Trophoblast cell (in vitro differentiated cells and primary cell): ENCODE data around the gene RGS19.

ENCODE experiments used
- DNase-seq, 2 donors: peaks; one replicate each; pipeline ENCODE4 v3.0.0-alpha.2; 2016
- H2AFZ ChIP-seq: 2 replicates; pipeline ENCODE4 v1.6.1; 2013; ENCODE audit warnings: low read length, moderate library complexity, mild to moderate bottlenecking; ENCODE audit not compliant: insufficient read depth, poor library complexity
- H2AK5ac ChIP-seq: 2 replicates; pipeline ENCODE4 v1.6.1; 2013; ENCODE audit warnings: mild to moderate bottlenecking, low read length
- H2BK120ac ChIP-seq: 2 replicates; pipeline ENCODE4 v1.6.1; 2013; ENCODE audit warnings: low read length, mild to moderate bottlenecking, moderate library complexity; ENCODE audit not compliant: insufficient read depth, poor library complexity
- H2BK12ac ChIP-seq: 2 replicates; pipeline ENCODE4 v1.6.1; 2013; ENCODE audit warnings: mild to moderate bottlenecking, low read length, moderate library complexity
- H2BK5ac ChIP-seq: 2 replicates; pipeline ENCODE4 v1.6.1; 2013; ENCODE audit warnings: low read length, low read depth, moderate library complexity, mild to moderate bottlenecking; ENCODE audit not compliant: poor library complexity
- H3K14ac ChIP-seq: 2 replicates; pipeline ENCODE4 v1.6.1; 2013; ENCODE audit warnings: mild to moderate bottlenecking, low read length
- H3K18ac ChIP-seq: 2 replicates; pipeline ENCODE4 v1.6.1; 2013; ENCODE audit warnings: mild to moderate bottlenecking, low read length
- H3K23ac ChIP-seq: 2 replicates; pipeline ENCODE4 v1.6.1; 2013; ENCODE audit warnings: low read length
- H3K27ac ChIP-seq: 2 replicates; pipeline ENCODE4 v1.5.1; 2013; ENCODE audit warnings: low read depth, mild to moderate bottlenecking, inconsistent platforms, low read length, moderate library complexity
- H3K27me3 ChIP-seq: 2 replicates; pipeline ENCODE4 v1.6.1; 2013; ENCODE audit warnings: inconsistent platforms, mild to moderate bottlenecking, low read length, moderate library complexity; ENCODE audit not compliant: insufficient read depth
- H3K36me3 ChIP-seq, 2 experiments: 1 replicate in 1 of 2; 2 replicates in 1 of 2; pipeline ENCODE4 v1.6.1; 2013; ENCODE audit warnings: low read length in 2 of 2, mild to moderate bottlenecking in 2 of 2, moderate library complexity in 1 of 2; ENCODE audit not compliant: insufficient read depth in 2 of 2, control insufficient read depth in 1 of 2
- H3K4ac ChIP-seq: 2 replicates; pipeline ENCODE4 v1.6.1; 2013; ENCODE audit warnings: low read depth, mild to moderate bottlenecking, low read length, moderate library complexity
- H3K4me1 ChIP-seq, 2 experiments: 1 replicate in 1 of 2; 2 replicates in 1 of 2; pipeline ENCODE4 v1.6.1; 2013; ENCODE audit warnings: low read length in 2 of 2, mild to moderate bottlenecking in 2 of 2, moderate library complexity in 1 of 2; ENCODE audit not compliant: insufficient read depth in 2 of 2, control insufficient read depth in 1 of 2
- H3K4me2 ChIP-seq: 2 replicates; pipeline ENCODE4 v1.6.1; 2013; ENCODE audit warnings: inconsistent platforms, mild to moderate bottlenecking, low read length, moderate library complexity
- H3K4me3 ChIP-seq: 2 replicates; pipeline ENCODE4 v1.5.1; 2013; ENCODE audit warnings: mild to moderate bottlenecking, low read depth, low read length, inconsistent platforms
- H3K79me1 ChIP-seq: one replicate; pipeline ENCODE4 v1.6.1; 2013; ENCODE audit warnings: low read length
- H3K79me2 ChIP-seq: 2 replicates; pipeline ENCODE4 v1.6.1; 2013; ENCODE audit warnings: low read length, mild to moderate bottlenecking; ENCODE audit not compliant: control insufficient read depth, insufficient read depth, poor library complexity
- H3K9ac ChIP-seq: 2 replicates; pipeline ENCODE4 v1.6.1; 2013; ENCODE audit warnings: mild to moderate bottlenecking, low read length
- H3K9me3 ChIP-seq: 2 replicates; pipeline ENCODE4 v1.6.1; 2013; ENCODE audit warnings: low read depth, mild to moderate bottlenecking, control low read depth, inconsistent platforms, low read length; ENCODE audit not compliant: insufficient read depth
- H4K12ac ChIP-seq: 2 replicates; pipeline ENCODE4 v1.6.1; 2013; ENCODE audit warnings: low read depth, mild to moderate bottlenecking, low read length, moderate library complexity
- H4K8ac ChIP-seq: 2 replicates; pipeline ENCODE4 v1.6.1; 2013; ENCODE audit warnings: low read depth, mild to moderate bottlenecking, low read length, moderate library complexity
- H4K91ac ChIP-seq: one replicate; pipeline ENCODE4 v1.6.1; 2013; ENCODE audit warnings: low read depth, mild to moderate bottlenecking, low read length, moderate library complexity
- WGBS: extraction: QIAGEN DNeasy Blood & Tissue Kit; methylation state at CpG from one replicate; pipeline ENCODE4 v1.1.7; 2013; ENCODE audit warnings: missing lambda C conversion rate; ENCODE audit not compliant: insufficient read length, insufficient coverage; ENCODE audit errors: extremely low coverage; 5-methylcytosine and 5-hydroxymethylcytosine counted together

Gene RGS19

DNA sequence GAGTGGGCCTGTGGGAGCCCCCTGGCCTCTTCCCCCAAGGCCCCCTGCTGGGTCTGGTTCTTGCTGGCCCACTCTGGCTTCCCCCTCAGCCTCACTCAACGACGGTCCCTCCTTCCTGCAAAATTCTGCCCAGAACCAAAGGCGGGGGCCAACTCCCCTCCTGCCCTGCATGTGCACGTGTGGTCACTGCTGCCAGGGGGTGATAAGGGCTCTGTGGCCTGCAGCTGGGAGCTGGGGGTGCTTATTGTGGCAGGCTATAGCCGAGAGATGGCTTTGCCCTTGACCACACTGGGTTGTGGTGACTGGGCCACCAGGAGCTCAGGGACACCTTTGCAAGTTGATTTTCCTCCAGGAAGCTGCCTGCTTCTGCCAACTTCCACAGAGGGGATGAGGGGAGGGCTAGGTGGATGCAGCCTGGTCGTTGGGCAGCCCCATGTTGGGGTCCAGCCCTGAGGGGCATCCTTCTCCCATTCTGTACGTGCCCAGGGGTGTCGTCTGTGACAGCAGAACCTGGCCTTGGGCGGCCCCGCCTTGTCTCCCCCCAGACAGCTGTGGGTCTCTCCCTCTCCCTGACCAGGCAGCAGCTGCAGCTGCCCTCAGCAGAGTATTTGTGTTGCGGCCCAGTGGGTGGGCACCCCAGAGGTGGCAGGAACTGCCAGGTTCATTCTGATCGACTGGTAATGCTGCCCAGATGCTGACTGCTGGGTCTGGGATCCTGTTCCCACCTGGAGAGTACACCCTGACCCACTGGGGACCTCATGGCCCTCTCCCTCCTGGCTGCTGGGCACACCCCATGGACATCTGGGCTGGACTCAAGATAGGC is 10.7 kb downstream of the RGS19 start:
- peaks cover 9 to 17% of the 10 kb centered on the region in 2 experiments for H3K36me3 ChIP-seq
- no peak overlapping the region for H3K9ac ChIP-seq
- H3K4me3 ChIP-seq: no peak overlapping the region
- H2AFZ ChIP-seq: no peak overlapping the region
- H3K4me1 ChIP-seq: peaks cover 8 to 11% of the 10 kb centered on the region in 2 experiments
- H3K18ac ChIP-seq: no peak overlapping the region
- no peaks in the 10 kb centered on the region for H3K27me3 ChIP-seq
- no peak overlapping the region for H3K14ac ChIP-seq
- H4K91ac ChIP-seq: no peak overlapping the region
- H3K79me2 ChIP-seq: peaks cover 3% of the 10 kb centered on the region
- H2AK5ac ChIP-seq: no peak overlapping the region
- H2BK5ac ChIP-seq: no peak overlapping the region
- no peak overlapping the region for H4K8ac ChIP-seq
- H3K23ac ChIP-seq: no peak overlapping the region
- no peak overlapping the region for H2BK12ac ChIP-seq
- H3K9me3 ChIP-seq: no peaks in the 10 kb centered on the region
- no CpG with 5 or more reads among the region's 12 CpGs for WGBS
- H3K27ac ChIP-seq: no peak overlapping the region
- no peak overlapping the region for H2BK120ac ChIP-seq
- H3K4ac ChIP-seq: no peak overlapping the region
- no peak overlapping the region for H4K12ac ChIP-seq
- H3K4me2 ChIP-seq: no peak overlapping the region
- DNase-seq: no peak
- H3K79me1 ChIP-seq: peaks cover 2% of the 10 kb centered on the region

DNA sequence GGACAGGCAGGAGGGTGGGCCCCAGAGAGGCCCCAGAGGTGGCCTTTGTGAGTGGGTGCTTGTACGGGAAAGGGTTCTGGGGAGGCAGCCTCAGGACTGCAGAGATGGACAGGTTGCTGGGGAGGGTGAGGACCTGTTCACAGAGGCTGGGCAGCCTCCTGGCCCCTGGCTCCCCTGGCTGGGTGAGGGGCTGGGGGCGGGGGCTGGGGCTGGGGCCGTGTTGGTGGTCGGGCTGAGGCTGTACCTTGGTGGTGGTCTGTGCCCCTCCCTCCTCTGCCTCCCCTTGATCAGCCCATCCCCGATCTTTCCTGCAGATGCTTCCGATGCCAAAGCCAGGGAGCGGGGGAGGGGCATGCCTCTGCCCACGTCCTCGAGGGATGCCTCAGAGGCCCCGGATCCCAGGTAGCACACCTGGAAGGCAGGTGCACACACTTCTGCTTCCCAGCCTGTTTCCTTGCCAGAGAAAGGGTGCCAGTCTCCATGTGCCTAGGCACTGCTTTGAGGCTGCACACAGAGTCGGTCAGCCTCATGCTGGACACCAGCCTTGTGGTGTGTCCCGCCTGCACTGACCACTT is 11.5 kb downstream of the RGS19 start:
- H4K12ac ChIP-seq: no peak overlapping the region
- H2AFZ ChIP-seq: no peak overlapping the region
- WGBS: no CpG with 5 or more reads among the region's 12 CpGs
- H3K9ac ChIP-seq: peak overlapping the region; percentile 14
- peaks cover 8% of the 10 kb centered on the region for H3K79me2 ChIP-seq
- no peaks in the 10 kb centered on the region for H3K27me3 ChIP-seq
- peaks cover 8% of the 10 kb centered on the region for H3K79me1 ChIP-seq
- no peak overlapping the region for H3K4me3 ChIP-seq
- DNase-seq: no peak
- H3K14ac ChIP-seq: no peak overlapping the region
- H3K23ac ChIP-seq: no peak overlapping the region
- H3K18ac ChIP-seq: no peak overlapping the region
- no peak overlapping the region for H3K4ac ChIP-seq
- H3K4me2 ChIP-seq: no peak overlapping the region
- peaks cover 7 to 13% of the 10 kb centered on the region in 2 experiments for H3K36me3 ChIP-seq
- peaks cover 8 to 12% of the 10 kb centered on the region in 2 experiments for H3K4me1 ChIP-seq
- no peak overlapping the region for H4K8ac ChIP-seq
- no peaks in the 10 kb centered on the region for H3K9me3 ChIP-seq
- no peak overlapping the region for H2BK5ac ChIP-seq
- H2AK5ac ChIP-seq: no peak overlapping the region
- H4K91ac ChIP-seq: no peak overlapping the region
- no peak overlapping the region for H2BK12ac ChIP-seq
- no peak overlapping the region for H2BK120ac ChIP-seq
- no peak overlapping the region for H3K27ac ChIP-seq

DNA sequence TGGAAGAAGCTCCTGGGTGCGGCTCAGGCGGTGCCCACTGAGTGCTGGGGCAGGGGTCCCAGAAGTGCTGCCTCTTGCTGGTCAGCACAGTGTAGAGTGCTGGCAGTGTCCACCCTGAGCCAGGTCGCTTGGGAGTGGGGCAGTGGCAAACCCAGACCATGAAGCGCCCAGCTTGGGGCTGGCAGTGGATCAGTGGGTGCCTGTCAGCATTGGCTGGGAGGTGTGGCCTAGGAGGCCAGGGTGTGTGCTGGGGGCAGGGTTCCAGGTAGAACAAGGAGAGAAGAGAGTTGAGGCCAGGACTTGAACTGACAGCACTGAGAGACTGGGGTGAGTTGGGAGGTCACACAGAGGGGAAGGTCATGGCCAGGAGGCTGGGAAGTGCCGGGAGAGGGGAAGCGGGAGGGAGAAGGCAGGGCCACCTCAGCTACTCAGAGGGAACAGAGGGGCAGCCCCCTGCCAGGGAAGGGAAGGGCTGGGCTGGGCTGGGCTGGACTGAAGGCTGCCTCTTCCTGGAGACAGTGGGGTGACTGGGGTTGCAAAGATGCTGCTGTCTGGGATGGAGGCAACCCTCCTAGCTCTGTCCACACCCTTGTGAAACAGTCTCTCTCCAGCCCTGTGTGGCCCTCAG is 12.2 kb downstream of the RGS19 start:
- Histone ChIP-seq H3K36me3 (peaks cover 0 to 7% of the 10 kb centered on the region in 2 experiments), H3K9ac (no peak overlapping the region), H3K79me2 (peaks cover 12% of the 10 kb centered on the region), H4K8ac (no peak overlapping the region), H2BK12ac (no peak overlapping the region), H3K79me1 (peaks cover 12% of the 10 kb centered on the region), H2AK5ac (no peak overlapping the region), H3K4me1 (peaks cover 14 to 18% of the 10 kb centered on the region in 2 experiments), H4K91ac (no peak overlapping the region), H3K27ac (no peak overlapping the region), H2BK120ac (no peak overlapping the region), H3K9me3 (no peaks in the 10 kb centered on the region), H3K4me2 (no peak overlapping the region), H4K12ac (no peak overlapping the region), H3K27me3 (no peaks in the 10 kb centered on the region), H3K18ac (no peak overlapping the region), H3K14ac (no peak overlapping the region), H3K23ac (no peak overlapping the region), H3K4ac (no peak overlapping the region), H3K4me3 (no peak overlapping the region), H2AFZ (no peak overlapping the region), H2BK5ac (no peak overlapping the region)
- DNase-seq: no peak
- WGBS: no CpG with 5 or more reads among the region's 6 CpGs

DNA sequence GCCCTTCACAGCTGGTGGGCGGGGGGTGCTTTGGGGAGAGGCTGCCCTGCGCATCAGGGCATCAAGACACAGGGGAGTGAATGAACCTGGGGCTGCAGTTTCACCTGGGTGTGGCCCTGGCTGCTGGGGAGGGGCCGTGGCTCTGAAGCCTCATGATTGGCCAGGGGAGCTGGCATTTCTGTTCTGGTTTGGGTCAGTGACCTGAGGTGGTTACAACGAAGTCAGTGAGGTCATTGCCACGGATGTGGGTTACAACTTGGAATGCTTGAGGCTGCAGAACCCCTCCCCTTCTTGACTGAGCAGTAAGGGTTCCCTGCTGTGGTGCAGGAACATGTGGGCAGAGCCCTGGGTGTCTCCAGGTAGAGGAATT is 13.4 kb downstream of the RGS19 start:
- Histone ChIP-seq H3K27me3 (no peaks in the 10 kb centered on the region), H2AFZ (no peak overlapping the region), H3K79me1 (peaks cover 12% of the 10 kb centered on the region), H3K4me3 (no peak overlapping the region), H3K79me2 (peaks cover 12% of the 10 kb centered on the region), H3K14ac (no peak overlapping the region), H3K36me3 (no peaks in the 10 kb centered on the region), H2BK120ac (no peak overlapping the region), H2BK5ac (no peak overlapping the region), H3K9me3 (no peaks in the 10 kb centered on the region), H4K91ac (no peak overlapping the region), H3K9ac (no peak overlapping the region), H3K4me1 (peaks cover 15 to 19% of the 10 kb centered on the region in 2 experiments), H4K8ac (no peak overlapping the region), H4K12ac (no peak overlapping the region), H3K27ac (no peak overlapping the region), H2BK12ac (no peak overlapping the region), H3K18ac (no peak overlapping the region), H3K4me2 (no peak overlapping the region), H3K23ac (no peak overlapping the region), H2AK5ac (no peak overlapping the region), H3K4ac (no peak overlapping the region)
- DNase-seq: no peak
- no CpG with 5 or more reads among the region's 5 CpGs for WGBS
